Measurements from ENCODE around the gene ASTN2.

ASTN2 gene

DNA sequence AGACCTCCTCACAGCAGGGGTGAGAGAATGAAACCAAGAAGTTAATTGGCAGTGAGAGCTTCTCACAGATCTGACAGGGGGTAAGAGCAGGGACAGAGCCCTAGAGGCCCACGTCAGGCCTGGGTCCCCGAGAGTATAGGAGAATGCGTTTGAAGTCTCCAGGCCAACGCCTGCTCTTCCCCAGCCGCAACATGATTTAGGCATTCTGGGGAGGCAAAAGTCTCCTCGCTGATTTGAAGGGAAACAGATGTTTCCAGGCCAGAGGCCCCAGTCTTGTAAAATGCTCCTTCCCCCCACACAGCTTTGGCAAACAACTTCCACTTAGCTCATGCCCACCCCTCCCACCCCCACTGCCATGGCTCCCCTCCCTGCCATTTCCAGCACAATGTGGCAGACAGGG is 966.9 kb downstream of the ASTN2 start:
- Histone ChIP-seq H3K36me3 (ENCODE audit: control insufficient read depth in 1 of 2, insufficient read depth in 2 of 2, low read length in 2 of 2) (no peaks in the 10 kb centered on the region), H3K9me3 (ENCODE audit: control insufficient read depth in 1 of 2, low read length in 2 of 2) (no peaks in the 10 kb centered on the region), H3K27ac (ENCODE audit: low read length) (no peak overlapping the region), H3K27me3 (ENCODE audit: low read depth, low read length) (no peaks in the 10 kb centered on the region), H3K4me1 (ENCODE audit: control insufficient read depth in 1 of 2, insufficient read depth in 2 of 2, low read length in 2 of 2) (no peaks in the 10 kb centered on the region), H3K4me3 (ENCODE audit: low read depth in 1 of 2, low read length in 2 of 2) (no peak overlapping the region)

GRCh38 chr9:116442528-116442927 is 972.3 kb downstream of the ASTN2 start:
- Histone ChIP-seq H3K4me1 (ENCODE audit: control insufficient read depth in 1 of 2, insufficient read depth in 2 of 2, low read length in 2 of 2) (no peaks in the 10 kb centered on the region), H3K4me3 (ENCODE audit: low read depth in 1 of 2, low read length in 2 of 2) (no peak overlapping the region), H3K36me3 (ENCODE audit: control insufficient read depth in 1 of 2, insufficient read depth in 2 of 2, low read length in 2 of 2) (peaks cover 10 to 12% of the 10 kb centered on the region in 2 donors), H3K9me3 (ENCODE audit: control insufficient read depth in 1 of 2, low read length in 2 of 2) (no peaks in the 10 kb centered on the region), H3K27me3 (ENCODE audit: low read depth, low read length) (no peaks in the 10 kb centered on the region), H3K27ac (ENCODE audit: low read length) (no peak overlapping the region)

DNA sequence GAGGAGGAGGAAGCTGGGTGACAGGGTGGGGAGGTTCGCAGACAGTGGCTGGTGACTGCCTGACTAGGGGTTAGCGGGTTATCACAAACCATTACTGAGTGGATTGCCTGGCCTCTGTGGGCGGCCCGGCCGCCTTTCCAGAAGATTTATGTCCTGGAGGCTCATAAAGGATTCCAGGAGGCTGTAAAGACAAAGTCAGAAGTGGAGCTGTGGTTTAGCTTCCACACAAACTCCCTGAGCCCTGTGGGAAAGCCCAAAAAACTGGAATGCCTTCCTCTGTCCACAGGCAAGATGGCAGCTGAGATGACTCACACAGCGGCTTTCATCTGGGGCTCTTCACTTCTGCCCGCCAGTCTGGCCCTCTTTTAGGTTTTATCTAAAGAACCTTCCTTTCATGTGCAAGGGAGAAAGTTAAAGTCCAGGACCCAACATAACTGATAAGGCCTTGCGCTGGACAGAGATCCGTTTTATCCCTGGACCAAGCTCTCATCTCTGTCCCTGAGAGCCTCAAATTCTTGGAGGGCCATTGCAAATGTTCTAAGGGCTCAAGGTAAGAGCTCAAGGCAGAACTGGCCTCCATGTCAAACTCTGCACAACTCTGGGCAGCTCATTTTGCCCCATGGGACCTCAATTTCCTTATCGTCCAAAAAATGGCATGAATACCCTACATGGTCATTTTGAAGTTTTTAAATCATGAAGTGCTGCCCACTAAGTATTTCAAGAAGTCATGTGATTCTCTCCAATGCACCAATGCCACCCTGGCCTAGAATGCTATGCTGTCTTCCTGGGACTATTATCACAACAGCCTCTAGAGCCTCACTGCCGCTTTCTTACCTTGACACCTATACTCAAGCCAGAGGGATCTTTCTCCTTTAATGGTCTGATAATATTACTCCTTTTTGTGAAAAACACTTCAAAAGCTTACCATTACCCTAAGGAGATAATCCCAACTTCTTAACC is 977.2 kb downstream of the ASTN2 start:
- H3K4me1 ChIP-seq (ENCODE audit: control insufficient read depth in 1 of 2, insufficient read depth in 2 of 2, low read length in 2 of 2) = no peaks in the 10 kb centered on the region
- no peak overlapping the region for H3K27ac ChIP-seq (ENCODE audit: low read length)
- H3K4me3 ChIP-seq (ENCODE audit: low read depth in 1 of 2, low read length in 2 of 2) = no peak overlapping the region
- peaks cover 10 to 16% of the 10 kb centered on the region in 2 donors for H3K36me3 ChIP-seq (ENCODE audit: control insufficient read depth in 1 of 2, insufficient read depth in 2 of 2, low read length in 2 of 2)
- no peaks in the 10 kb centered on the region for H3K9me3 ChIP-seq (ENCODE audit: control insufficient read depth in 1 of 2, low read length in 2 of 2)
- no peaks in the 10 kb centered on the region for H3K27me3 ChIP-seq (ENCODE audit: low read depth, low read length)

- H3K9me3 ChIP-seq (ENCODE audit: control insufficient read depth in 1 of 2, low read length in 2 of 2) = no peaks in the 10 kb centered on the region
- H3K4me1 ChIP-seq (ENCODE audit: control insufficient read depth in 1 of 2, insufficient read depth in 2 of 2, low read length in 2 of 2) = no peaks in the 10 kb centered on the region
These were observed 978.7 kb downstream of the ASTN2 start for GRCh38 chr9:116436121-116436520.

DNA sequence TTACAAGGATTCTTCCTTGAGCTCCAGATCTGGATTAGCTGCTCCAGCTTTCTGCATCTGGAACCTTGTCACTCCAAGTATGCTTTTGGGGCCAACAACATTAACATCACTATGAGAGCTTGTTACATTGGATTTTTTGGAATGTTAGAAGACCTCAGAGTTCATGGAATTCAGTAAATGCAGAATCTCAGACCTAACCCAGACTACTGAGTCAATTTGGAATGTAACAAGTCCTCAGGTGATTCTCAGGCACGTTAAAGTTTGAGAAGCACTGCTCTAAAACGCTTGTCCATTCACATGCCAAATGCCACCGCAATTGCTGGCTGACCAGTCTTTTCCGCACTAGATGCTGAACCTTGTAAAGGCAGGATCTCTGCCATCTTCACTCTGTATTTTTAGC is 979.2 kb downstream of the ASTN2 start:
- Histone ChIP-seq H3K36me3 (ENCODE audit: control insufficient read depth in 1 of 2, insufficient read depth in 2 of 2, low read length in 2 of 2) (peaks cover 5 to 13% of the 10 kb centered on the region in 2 donors), H3K4me1 (ENCODE audit: control insufficient read depth in 1 of 2, insufficient read depth in 2 of 2, low read length in 2 of 2) (no peaks in the 10 kb centered on the region), H3K4me3 (ENCODE audit: low read depth in 1 of 2, low read length in 2 of 2) (no peak overlapping the region), H3K9me3 (ENCODE audit: control insufficient read depth in 1 of 2, low read length in 2 of 2) (no peaks in the 10 kb centered on the region), H3K27me3 (ENCODE audit: low read depth, low read length) (no peaks in the 10 kb centered on the region), H3K27ac (ENCODE audit: low read length) (no peak overlapping the region)

More at GRCh38 chr9:116436121-116436520, 978.7 kb downstream of the ASTN2 start:
- no peak overlapping the region for H3K4me3 ChIP-seq (ENCODE audit: low read depth in 1 of 2, low read length in 2 of 2)
- H3K36me3 ChIP-seq (ENCODE audit: control insufficient read depth in 1 of 2, insufficient read depth in 2 of 2, low read length in 2 of 2) = peaks cover 5 to 16% of the 10 kb centered on the region in 2 donors
- no peaks in the 10 kb centered on the region for H3K27me3 ChIP-seq (ENCODE audit: low read depth, low read length)
- no peak overlapping the region for H3K27ac ChIP-seq (ENCODE audit: low read length)

- H3K4me1 ChIP-seq (ENCODE audit: control insufficient read depth in 1 of 2, insufficient read depth in 2 of 2, low read length in 2 of 2) = no peaks in the 10 kb centered on the region
- no peak overlapping the region for H3K27ac ChIP-seq (ENCODE audit: low read length)
- H3K36me3 ChIP-seq (ENCODE audit: control insufficient read depth in 1 of 2, insufficient read depth in 2 of 2, low read length in 2 of 2) = peaks cover 0 to 9% of the 10 kb centered on the region in 2 donors
- no peaks in the 10 kb centered on the region for H3K9me3 ChIP-seq (ENCODE audit: control insufficient read depth in 1 of 2, low read length in 2 of 2)
- H3K27me3 ChIP-seq (ENCODE audit: low read depth, low read length) = no peaks in the 10 kb centered on the region
- no peak overlapping the region for H3K4me3 ChIP-seq (ENCODE audit: low read depth in 1 of 2, low read length in 2 of 2)
These were observed 980.5 kb downstream of the ASTN2 start for GRCh38 chr9:116434314-116434713.

GRCh38 chr9:116432051-116432450 is 982.8 kb downstream of the ASTN2 start:
- H3K4me3 ChIP-seq (ENCODE audit: low read depth in 1 of 2, low read length in 2 of 2) = no peak overlapping the region
- no peaks in the 10 kb centered on the region for H3K27me3 ChIP-seq (ENCODE audit: low read depth, low read length)
- H3K36me3 ChIP-seq (ENCODE audit: control insufficient read depth in 1 of 2, insufficient read depth in 2 of 2, low read length in 2 of 2) = no peaks in the 10 kb centered on the region
- H3K9me3 ChIP-seq (ENCODE audit: control insufficient read depth in 1 of 2, low read length in 2 of 2) = no peaks in the 10 kb centered on the region
- H3K4me1 ChIP-seq (ENCODE audit: control insufficient read depth in 1 of 2, insufficient read depth in 2 of 2, low read length in 2 of 2) = no peaks in the 10 kb centered on the region
- H3K27ac ChIP-seq (ENCODE audit: low read length) = no peak overlapping the region

GRCh38 chr9:116430849-116431248 is 984.0 kb downstream of the ASTN2 start:
- no peaks in the 10 kb centered on the region for H3K27me3 ChIP-seq (ENCODE audit: low read depth, low read length)
- H3K27ac ChIP-seq (ENCODE audit: low read length) = no peak overlapping the region
- no peaks in the 10 kb centered on the region for H3K9me3 ChIP-seq (ENCODE audit: control insufficient read depth in 1 of 2, low read length in 2 of 2)
- H3K36me3 ChIP-seq (ENCODE audit: control insufficient read depth in 1 of 2, insufficient read depth in 2 of 2, low read length in 2 of 2) = peaks cover 0 to 1% of the 10 kb centered on the region in 2 donors
- H3K4me3 ChIP-seq (ENCODE audit: low read depth in 1 of 2, low read length in 2 of 2) = no peak overlapping the region
- no peaks in the 10 kb centered on the region for H3K4me1 ChIP-seq (ENCODE audit: control insufficient read depth in 1 of 2, insufficient read depth in 2 of 2, low read length in 2 of 2)

GRCh38 chr9:116425244-116425643 is 989.6 kb downstream of the ASTN2 start:
- Histone ChIP-seq H3K27me3 (ENCODE audit: low read depth, low read length) (no peaks in the 10 kb centered on the region), H3K4me3 (ENCODE audit: low read depth in 1 of 2, low read length in 2 of 2) (no peak overlapping the region), H3K27ac (ENCODE audit: low read length) (no peak overlapping the region), H3K36me3 (ENCODE audit: control insufficient read depth in 1 of 2, insufficient read depth in 2 of 2, low read length in 2 of 2) (peaks cover 0 to 11% of the 10 kb centered on the region in 2 donors), H3K4me1 (ENCODE audit: control insufficient read depth in 1 of 2, insufficient read depth in 2 of 2, low read length in 2 of 2) (no peaks in the 10 kb centered on the region), H3K9me3 (ENCODE audit: control insufficient read depth in 1 of 2, low read length in 2 of 2) (no peaks in the 10 kb centered on the region)

- Histone ChIP-seq H3K4me1 (ENCODE audit: control insufficient read depth in 1 of 2, insufficient read depth in 2 of 2, low read length in 2 of 2) (no peaks in the 10 kb centered on the region), H3K4me3 (ENCODE audit: low read depth in 1 of 2, low read length in 2 of 2) (no peak overlapping the region), H3K9me3 (ENCODE audit: control insufficient read depth in 1 of 2, low read length in 2 of 2) (no peaks in the 10 kb centered on the region), H3K27ac (ENCODE audit: low read length) (no peak overlapping the region), H3K27me3 (ENCODE audit: low read depth, low read length) (no peaks in the 10 kb centered on the region), H3K36me3 (ENCODE audit: control insufficient read depth in 1 of 2, insufficient read depth in 2 of 2, low read length in 2 of 2) (peaks cover 0 to 11% of the 10 kb centered on the region in 2 donors)
These were observed 991.7 kb downstream of the ASTN2 start for GRCh38 chr9:116423149-116423548.

DNA sequence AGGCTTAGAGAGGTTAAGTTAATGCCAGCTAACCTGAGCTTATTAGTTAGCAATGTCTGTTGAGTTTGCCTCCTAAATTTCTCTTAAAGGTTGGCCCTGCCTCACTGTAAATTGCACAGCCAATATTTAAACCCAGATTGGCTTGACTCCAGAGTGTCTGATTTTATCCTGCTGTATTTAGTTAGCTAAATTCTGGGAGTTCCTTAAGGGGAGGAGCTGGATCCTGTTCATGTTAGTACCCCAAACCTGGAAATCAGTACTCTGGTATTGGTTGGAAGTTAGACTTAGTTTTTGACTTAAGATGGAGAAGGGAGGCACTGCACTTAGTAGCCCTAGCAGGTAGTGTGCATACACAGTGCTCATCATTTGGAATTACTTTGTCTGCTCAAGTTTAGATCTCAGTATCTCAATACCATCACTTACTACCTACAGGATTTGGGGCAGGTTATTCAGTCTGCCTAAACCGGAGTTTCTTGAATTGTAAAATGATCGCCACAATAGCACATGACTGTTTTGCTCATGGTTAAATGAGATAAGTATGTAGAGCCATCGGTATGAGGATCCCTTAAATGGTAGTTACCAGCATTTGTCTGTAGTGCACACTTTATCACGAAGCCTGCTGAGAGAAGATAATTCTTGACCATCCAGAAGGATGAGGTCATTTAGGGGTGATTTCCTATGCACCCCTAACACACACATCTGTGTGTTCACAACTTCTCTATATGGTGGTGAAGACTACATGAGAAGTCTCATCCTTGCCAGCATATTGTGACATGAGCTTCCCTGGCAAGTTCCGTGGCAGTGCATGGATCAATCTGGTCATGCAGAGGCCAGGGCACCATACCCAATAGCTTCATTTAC is 992.5 kb downstream of the ASTN2 start:
- Histone ChIP-seq H3K9me3 (ENCODE audit: control insufficient read depth in 1 of 2, low read length in 2 of 2) (no peaks in the 10 kb centered on the region), H3K27ac (ENCODE audit: low read length) (no peak overlapping the region)

More for the DNA sequence above, 992.5 kb downstream of the ASTN2 start:
- Histone ChIP-seq H3K36me3 (ENCODE audit: control insufficient read depth in 1 of 2, insufficient read depth in 2 of 2, low read length in 2 of 2) (peaks cover 0 to 11% of the 10 kb centered on the region in 2 donors), H3K4me3 (ENCODE audit: low read depth in 1 of 2, low read length in 2 of 2) (no peak overlapping the region), H3K4me1 (ENCODE audit: control insufficient read depth in 1 of 2, insufficient read depth in 2 of 2, low read length in 2 of 2) (no peaks in the 10 kb centered on the region), H3K27me3 (ENCODE audit: low read depth, low read length) (no peaks in the 10 kb centered on the region)
